PFSK-1 (cell line): Measurements from ENCODE around the gene THSD7B.

Experiments
- POLR2AphosphoS5 ChIP-seq: IDR thresholded peaks from 2 replicates; pipeline ENCODE4 v1.6.1; 2012; ENCODE audit warnings: low read depth, mild to moderate bottlenecking, control low read depth, low read length, moderate library complexity
- SIN3A ChIP-seq: IDR thresholded peaks from 2 replicates; pipeline ENCODE4 v1.6.1; 2012; ENCODE audit warnings: mild to moderate bottlenecking, low read length, moderate library complexity, borderline replicate concordance; ENCODE audit not compliant: insufficient read depth
- TAF1 ChIP-seq: IDR thresholded peaks from 2 replicates; pipeline ENCODE4 v1.6.1; 2012; ENCODE audit warnings: low read length, control low read depth, borderline replicate concordance; ENCODE audit not compliant: insufficient read depth
- TF ChIP-seq, protein P1 (sequence below), 2 experiments: IDR thresholded peaks; 2 replicates each; pipeline versions ENCODE4 v1.6.1 to v1.8.0; 2011 to 2012; ENCODE audit warnings: low read depth in 2 of 2, low read length in 2 of 2, control low read depth in 1 of 2, inconsistent platforms in 1 of 2, mild to moderate bottlenecking in 1 of 2, moderate library complexity in 1 of 2; ENCODE audit not compliant: insufficient read depth in 1 of 2

DNA sequence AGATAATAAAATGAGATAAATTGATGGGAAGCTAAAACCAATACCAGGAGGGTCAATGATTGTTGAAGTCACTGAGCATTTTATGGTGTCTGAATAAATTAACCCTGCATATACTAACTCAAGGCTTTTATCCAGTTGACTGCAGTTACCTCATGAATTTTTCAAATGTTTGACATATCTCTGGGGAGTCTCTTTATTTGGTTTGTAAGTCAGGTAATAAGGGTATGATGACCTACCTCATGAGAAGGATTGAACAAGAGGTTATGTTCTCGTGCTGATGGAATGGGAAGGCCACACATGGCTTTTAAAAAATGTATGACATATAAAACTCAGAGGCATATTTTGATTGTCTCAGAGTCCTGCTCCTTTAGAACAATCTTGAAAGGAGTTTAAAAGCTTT lies 237.6 kb downstream of the THSD7B start:
- TF ChIP-seq TAF1 (no peak), POLR2AphosphoS5 (no peak), SIN3A (no peak)
- TF ChIP-seq, protein P1, sequence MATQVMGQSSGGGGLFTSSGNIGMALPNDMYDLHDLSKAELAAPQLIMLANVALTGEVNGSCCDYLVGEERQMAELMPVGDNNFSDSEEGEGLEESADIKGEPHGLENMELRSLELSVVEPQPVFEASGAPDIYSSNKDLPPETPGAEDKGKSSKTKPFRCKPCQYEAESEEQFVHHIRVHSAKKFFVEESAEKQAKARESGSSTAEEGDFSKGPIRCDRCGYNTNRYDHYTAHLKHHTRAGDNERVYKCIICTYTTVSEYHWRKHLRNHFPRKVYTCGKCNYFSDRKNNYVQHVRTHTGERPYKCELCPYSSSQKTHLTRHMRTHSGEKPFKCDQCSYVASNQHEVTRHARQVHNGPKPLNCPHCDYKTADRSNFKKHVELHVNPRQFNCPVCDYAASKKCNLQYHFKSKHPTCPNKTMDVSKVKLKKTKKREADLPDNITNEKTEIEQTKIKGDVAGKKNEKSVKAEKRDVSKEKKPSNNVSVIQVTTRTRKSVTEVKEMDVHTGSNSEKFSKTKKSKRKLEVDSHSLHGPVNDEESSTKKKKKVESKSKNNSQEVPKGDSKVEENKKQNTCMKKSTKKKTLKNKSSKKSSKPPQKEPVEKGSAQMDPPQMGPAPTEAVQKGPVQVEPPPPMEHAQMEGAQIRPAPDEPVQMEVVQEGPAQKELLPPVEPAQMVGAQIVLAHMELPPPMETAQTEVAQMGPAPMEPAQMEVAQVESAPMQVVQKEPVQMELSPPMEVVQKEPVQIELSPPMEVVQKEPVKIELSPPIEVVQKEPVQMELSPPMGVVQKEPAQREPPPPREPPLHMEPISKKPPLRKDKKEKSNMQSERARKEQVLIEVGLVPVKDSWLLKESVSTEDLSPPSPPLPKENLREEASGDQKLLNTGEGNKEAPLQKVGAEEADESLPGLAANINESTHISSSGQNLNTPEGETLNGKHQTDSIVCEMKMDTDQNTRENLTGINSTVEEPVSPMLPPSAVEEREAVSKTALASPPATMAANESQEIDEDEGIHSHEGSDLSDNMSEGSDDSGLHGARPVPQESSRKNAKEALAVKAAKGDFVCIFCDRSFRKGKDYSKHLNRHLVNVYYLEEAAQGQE (IDR thresholded peaks at IDR 0.05; ENCODE audit: insufficient read depth in 1 of 2, low read depth in 2 of 2, low read length in 2 of 2) = no peak
